Activated CD4-positive, alpha-beta T cell treated with anti-CD3 and anti-CD28 coated beads for 4 hours (primary cell): ENCODE data around the gene ANXA11.
"Not testable (repeated sequence)": the region's sequence is repeated elsewhere in the genome, so short reads cannot be mapped to it uniquely, and the experiment has no call there.

Source experiments
- DNase-seq, 2 donors: peaks; one replicate each; pipeline ENCODE4 v3.0.0-alpha.2; 2020

ANXA11 gene

DNA sequence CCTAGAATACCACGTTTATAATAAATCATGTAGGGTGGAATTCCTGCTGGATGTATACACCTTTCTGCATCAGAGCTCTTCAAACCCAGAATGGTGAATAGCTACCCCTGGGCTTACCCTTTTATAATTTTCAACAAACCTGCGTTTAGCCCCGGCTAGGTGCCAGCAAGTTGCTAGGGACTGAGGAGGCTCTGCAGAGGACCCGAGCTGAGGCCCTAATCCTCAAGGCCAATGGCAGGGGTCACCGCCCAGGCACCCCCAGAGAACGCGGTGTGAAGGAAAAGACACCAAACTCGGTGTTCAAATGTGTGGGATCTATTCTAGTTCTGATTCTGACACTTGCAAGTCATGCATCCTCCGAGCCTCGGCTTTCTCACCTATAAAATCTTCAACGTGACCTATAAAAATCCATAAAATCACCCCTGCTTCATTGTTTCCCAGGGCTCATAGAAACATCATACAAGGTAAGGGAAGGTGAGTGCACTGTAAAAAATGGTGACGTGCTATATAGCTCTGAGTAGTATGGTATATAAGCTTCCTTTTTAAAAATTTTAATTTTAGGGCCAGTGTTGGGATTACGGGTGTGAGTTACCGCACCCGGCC lies 2.5 kb upstream of the ANXA11 start:
- no peak for DNase-seq

DNA sequence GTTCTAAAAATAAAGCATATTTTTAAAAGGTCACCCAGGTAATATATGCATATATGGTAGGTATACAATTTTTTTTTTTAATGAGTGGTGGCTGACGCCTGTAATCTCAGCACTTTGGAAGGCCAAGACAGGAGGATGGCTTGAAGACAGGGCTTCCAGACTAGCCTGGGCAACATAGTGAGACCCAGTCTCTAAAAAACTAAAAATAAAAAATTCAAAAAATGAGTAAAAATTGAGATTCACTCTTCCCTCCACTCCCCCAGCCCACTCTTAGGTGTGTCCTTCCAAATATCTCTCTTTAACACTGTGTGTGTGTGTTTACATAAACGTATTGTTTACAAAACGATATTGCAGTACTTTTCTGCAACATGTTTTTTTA lies 929 bp upstream of the ANXA11 start:
- DNase-seq = no peak

DNA sequence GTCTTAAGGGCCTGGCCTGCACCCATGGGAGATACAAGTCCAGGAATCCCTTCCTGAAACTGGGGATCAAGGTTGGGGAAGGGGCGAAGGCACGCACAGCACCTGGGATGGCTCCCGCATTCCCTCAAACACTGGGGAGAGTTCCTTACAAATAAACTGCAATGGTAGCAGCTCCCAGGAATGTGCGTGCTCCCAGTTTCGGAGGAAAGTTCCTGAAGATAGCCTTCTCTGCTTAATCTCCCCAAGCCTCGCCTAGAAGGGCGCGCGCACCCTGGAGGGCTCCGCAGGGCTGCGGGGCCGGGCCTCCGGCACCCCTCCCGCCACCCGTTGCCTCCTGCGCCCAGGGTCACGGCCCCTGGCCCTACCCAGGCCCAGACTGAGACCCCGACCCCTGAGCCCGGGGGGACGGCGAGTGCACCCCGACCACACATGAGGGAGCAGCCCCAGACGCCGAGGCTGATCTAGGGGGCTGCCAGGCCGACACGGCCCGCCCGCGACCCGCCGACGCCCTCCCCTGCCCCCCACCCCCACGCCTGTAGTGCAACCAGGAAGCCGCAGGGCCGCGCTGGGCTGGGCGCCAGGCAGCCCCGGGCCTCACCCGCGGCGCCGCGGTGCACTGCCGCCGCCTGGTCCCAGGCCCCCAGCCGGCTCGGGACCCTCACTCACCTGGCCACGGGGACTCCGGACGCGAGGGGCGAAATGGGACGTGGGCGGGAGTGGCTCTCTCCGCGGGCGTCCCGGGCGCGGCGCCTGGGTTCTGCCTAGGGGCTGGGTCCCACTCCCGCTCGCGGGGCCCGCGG lies 460 bp downstream of the ANXA11 start:
- DNase-seq = no peak

DNA sequence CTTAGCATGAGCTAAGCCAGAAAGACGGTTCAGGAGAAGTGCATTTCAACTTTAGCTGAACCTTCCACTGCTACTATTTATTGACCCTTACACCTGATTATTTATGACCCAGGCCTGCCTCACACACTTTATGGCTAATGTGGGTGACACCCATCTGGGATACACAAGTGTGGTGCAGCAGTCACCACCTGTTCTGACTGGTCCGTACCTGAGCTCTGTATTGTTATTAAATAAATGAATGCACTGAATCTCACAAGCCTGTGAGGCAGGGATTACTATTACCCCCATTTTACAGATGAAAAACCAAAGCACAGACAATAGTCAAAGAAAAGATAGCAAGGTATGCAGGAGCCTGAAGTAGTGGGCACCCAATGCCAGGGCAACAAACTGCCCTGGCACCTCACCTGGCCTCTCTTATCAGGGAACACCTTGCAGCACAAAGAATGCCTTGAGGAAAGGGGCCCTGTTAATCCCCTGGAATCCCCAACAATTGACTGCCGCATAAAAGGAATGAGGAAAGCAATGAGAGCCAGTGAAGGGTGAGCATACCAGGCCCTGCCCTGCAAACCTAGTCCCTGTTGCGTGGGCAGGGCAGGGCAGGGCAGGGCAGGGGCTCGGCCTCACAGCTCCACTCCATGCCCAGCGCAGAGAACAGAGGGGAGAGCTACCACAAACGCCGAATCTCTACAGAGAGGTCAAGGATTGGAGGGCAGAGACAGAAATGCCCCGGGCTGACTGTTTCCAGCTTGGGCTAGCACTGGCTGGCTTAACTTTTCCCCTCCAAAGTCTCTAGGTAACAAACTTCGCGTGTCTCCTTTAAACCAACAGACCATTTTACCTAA lies 1.3 kb downstream of the ANXA11 start:
- DNase-seq = no peak

DNA sequence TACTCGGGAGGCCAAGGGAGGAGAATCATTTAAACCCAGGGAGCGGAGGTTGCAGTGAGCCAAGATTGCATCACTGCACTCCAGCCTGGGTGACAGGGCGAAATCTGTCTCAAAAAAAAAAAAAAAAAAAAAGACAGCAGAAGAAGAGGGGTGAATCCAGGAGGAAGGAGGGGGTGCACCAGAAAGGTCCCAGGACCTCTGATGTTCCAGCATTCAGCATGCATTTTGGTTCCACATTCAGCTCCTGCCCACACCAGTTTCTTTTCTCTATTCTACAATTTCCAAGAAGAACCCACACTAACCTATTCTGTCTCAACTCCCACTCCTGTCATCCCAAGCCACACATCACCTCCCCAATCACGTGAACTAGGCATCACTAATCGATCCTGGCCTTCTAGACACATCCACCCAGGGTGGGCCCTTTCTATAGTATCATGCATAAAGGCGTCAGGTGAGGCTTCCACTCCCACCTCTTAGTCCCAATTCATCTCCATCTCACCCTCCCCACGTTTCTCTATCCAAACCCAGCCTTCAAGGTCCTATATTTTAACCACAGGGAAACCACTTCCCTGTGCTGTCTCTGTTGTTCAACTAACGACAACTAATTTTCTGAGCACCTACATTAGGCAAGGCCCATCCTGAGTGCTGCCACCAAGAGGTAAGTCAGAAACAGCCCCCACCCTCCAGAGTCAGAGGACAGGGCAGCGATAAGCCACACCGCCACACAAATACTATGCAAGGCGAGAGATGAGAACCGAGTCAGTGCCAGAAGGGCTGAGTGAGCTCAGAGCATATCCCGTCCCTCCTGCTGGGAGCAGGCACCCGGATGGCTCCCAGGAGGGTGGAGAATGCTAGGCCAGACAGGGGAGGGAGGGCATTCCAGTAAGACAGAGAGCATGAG lies 2.2 kb downstream of the ANXA11 start:
- DNase-seq = peak; percentile 66 to 69

- not testable (repeated sequence) for DNase-seq
These were observed 2.8 kb downstream of the ANXA11 start for GRCh38 chr10:80202530-80202929.

DNA sequence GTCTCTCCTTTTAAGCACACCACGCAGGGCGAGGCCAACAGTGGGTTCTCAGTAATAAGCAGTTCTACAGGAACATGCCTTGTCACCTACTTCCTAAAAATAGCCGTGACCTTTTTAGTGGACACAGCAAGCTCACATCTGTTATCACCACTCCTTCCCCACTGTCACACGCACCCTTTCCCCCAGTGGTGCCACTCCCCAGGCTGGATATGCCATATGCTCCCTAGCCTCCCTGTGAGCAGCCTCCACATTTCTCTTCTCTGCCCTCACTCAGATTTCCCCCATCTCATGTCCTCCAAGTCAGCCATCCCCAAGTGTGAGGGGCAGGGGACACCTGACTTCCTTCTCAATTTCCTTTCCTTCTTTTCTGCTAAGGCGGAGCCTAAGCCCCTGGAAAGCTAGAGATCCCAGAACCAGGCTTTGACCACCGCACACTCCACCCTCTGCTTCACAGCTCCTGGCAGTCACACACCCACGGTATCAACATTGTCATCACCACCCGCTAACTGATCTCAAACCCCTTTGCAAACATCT lies 3.7 kb downstream of the ANXA11 start:
- DNase-seq = no peak

DNA sequence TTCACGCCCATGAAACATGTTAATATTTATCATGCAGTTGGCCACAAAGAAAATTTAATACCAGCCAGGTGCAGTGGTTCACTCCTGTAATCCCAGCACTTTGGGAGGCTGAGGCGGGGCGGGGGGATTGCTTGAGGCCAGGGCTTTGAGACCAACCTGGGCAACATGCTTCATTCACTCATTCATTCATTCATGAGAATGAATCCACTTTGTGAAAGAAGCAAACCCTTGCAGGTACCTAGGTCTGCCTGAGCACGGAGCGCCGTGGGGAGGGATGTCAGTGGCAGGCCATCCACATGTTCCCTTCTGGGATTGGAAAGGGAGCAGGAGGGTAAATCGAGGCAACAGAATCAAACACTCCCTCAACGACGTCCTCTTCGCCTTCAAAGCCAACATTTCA lies 4.7 kb downstream of the ANXA11 start:
- no peak for DNase-seq

DNA sequence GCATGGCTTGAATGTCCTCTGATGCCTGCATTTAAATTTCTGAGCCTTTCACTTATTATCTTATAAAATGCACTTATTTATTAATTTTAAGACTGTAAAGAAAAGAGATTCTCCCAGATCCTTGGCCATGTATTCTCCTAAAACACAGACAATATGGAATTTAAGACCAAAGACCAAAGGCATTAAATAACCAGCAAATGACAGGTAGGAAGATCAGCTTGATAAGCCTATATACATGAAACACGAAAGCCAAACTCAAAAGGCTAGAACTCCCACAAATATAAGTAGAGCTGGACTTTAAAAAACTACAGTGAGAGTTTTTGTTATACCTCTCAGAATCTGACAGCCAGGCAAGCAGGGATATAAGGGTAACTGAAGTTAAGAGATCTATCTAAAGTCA lies 5.1 kb downstream of the ANXA11 start:
- no peak for DNase-seq

GRCh38 chr10:80199828-80200227 lies 5.5 kb downstream of the ANXA11 start:
- no peak for DNase-seq

DNA sequence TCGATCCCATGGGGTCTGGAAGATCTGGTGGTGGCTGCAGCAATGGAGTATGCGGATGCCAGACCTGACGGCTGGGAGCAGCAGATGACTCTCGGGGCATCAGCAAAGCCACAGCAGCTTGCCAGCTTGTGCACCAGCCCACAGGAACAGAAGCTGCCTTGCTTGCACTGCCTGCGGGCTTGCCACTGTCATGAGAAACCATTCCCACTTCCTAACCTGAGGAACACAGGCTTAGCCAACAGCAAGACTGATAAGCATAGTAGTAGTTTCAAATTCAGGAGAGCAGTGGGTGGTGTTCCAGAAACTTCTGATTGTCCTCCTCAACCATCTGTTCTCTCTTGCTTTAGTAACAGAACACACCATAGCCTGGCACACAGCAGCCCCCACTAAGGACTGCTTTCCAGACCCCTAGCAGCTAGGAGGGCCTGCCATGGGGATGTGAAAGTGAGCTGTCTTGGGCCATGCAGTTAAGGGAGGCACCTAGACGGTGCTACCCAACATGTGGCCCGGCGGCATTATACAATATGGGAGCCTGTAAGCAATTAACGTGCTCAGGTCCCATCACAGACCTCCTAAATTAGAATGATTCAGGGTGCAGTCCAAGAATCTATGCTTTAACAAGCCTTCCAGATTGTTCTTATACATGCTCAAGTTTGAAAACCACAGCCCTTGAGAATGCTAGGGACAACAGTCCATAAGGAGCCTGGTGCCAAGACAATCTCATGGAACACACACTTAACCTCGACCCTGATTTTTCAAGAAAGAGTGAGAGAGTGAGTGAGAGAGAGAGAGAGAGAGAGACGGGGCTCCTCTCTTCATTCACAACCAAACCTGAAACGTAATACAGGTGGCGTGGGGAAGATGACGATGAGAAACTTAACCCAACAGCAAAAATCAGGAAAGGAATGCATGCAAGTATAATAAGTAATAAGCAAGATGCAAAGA lies 7.1 kb downstream of the ANXA11 start:
- no peak for DNase-seq

GRCh38 chr10:80196950-80197315 lies 8.4 kb downstream of the ANXA11 start:
- no peak for DNase-seq

DNA sequence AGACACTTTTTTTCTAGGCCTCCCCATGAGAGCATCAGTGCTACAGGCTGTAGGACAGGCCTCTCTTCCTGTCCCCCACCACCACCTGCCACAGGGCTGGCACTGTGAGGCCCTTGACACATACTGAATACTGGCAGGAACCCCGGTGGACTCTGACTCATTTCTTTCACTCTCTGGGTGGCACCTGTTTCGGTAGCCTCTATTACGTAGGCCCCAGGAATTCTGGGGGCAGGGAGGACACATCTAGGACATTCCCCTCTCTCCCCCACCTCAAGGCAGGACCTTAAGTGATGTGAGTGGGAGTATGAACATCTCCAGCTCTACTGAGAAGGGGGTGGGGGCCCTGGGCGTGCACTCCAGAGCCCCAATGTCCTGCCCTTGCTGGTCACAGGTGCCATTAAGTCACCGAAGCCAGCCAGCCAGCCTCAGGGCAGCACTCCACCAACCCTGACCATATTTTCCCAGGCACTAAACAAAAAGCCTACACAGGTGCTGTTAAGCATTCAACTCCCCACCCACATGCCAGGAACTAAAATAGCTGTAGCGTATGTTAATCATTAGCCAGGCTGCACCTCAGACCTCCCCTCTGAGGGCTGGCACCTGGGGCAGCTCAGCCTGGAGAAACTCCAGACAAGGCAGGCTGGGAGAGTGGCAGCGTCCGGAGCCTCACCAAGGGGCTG lies 8.9 kb downstream of the ANXA11 start:
- DNase-seq = peak; percentile 60 to 61

- DNase-seq = no peak
These were observed 10.2 kb downstream of the ANXA11 start for GRCh38 chr10:80195046-80195574.

DNA sequence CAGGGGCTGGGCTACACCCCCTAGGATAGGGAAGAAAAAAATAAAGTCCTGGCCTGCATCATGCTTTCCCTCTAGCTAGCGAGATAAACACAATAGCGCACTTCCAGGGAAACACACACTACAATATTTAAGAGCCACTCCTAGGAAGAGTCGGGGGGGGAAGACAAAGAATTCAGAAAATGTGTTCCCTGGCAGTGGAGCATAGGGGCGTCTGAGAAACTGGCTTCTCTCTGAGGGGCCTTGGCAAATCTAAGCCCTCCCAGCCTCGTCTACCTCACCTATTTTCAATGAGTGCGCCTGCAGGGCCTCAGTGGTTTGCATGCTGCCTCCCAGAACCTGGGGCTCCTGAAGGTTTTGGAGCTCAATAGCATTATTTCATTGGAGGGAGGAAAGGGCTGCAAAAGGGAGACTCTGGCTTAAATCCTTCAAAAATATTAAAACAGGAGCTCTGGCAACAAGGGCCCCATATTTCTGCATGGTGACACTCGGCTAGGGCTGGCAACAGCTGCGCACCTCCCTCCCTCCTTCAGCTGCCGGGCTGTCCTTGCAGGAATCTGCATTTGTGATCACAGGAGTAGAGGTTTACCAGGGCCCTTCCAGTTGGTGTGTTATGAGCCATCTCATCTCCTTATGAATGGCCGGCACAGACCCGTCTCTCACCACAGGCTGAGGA lies 10.8 kb downstream of the ANXA11 start:
- DNase-seq = no peak

DNA sequence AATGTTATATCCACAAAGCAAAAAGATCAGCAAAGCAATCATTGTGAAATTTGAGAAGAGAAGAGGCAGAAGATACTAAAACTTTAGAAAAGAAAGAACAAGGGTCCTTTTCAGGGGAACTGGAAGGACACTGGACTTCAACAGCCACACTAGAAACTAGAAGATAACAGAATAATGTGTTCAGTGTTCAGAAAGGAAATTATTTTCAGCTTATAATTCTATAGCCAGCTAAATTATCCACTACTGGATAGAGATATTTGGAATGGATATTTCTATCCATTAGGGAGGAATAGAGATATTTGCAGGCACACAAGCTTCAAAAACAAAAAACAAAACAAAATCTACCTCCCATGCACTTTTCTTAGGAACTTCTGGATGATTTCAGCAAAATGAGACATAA lies 12.8 kb downstream of the ANXA11 start:
- no peak for DNase-seq

DNA sequence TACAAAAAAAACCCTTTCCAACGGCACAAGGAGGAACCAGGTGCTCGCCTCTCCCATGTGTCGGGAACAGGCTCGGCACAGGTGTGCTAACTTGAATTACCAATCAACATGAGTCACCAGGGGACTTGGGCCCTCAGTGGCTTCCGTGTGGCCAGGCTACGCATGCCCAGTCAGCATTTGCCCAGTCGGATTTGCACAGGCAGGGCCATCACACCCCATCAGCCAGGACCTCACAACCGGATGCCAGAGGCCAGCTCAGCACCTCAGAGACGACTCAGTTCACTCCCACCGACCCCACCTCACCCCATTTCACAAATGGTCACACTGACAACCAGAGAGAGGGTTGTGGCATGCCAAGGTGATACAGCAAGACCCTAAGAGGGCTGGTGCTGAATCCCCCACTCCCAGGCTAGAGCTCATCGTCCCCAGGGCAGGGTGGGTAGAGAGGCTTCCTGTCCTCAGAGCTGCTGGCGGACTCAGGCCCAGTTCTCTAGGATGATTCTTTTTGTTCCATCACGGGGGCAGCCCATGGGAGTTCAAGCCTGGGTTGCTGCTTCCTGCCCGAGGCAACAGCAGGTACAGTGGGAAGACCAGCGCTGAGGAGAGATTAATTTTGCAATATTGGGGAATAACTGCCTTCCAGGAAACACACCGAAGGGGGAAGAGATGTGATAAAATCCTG lies 13.6 kb downstream of the ANXA11 start:
- no peak for DNase-seq

DNA sequence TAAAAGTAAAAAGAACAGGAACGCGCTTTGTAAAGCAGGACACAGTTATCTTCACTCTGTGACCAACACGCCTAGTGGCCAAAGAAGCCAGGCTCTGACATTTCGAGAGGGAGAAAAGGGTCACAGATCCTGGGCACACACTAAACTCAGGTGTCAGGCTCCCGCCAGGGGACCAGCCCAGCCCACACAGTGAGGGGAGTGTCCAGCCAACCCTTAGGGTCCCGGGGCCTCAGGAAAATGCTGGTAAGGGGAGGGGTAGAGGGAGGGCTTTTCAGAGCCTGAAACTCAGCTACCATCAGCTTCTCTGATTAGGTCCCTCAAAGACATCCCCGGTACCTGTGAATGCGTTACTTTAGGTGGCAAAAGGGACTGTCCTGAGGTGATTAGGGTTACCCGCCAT lies 16.6 kb downstream of the ANXA11 start:
- no peak for DNase-seq
